Karpas-422 (cell line): Measurements from ENCODE around the gene ALKBH6. TPM values are rescaled to one million over a fixed set of nuclear protein-coding genes. Genes with fewer than 3 reads are reported as not detected.

Experiments
- DNase-seq: peaks from one replicate; pipeline ENCODE4 v3.0.0-alpha.2; 2015
- H2AFZ ChIP-seq: fragments of 200-600 bp; sonication (generic); 2 replicates; pipeline ENCODE4 v1.6.1; 2014; ENCODE audit warnings: antibody characterized with exemption, low read length, mixed read lengths
- H3K27ac ChIP-seq: fragments of 200-600 bp; sonication (generic); 2 replicates; pipeline ENCODE4 v1.5.1; 2014; ENCODE audit warnings: mild to moderate bottlenecking, low read length, moderate library complexity
- H3K27me3 ChIP-seq: fragments of 200-600 bp; sonication (generic); 2 replicates; pipeline ENCODE4 v1.6.1; 2014; ENCODE audit warnings: low read length, mixed read lengths
- H3K36me3 ChIP-seq: fragments of 200-600 bp; sonication (generic); 2 replicates; pipeline ENCODE4 v1.6.1; 2014; ENCODE audit warnings: low read length, mixed read lengths; ENCODE audit not compliant: insufficient read depth
- H3K4me1 ChIP-seq: fragments of 200-600 bp; sonication (generic); 2 replicates; pipeline ENCODE4 v1.6.1; 2014; ENCODE audit warnings: mild to moderate bottlenecking, low read length, mixed read lengths
- H3K4me2 ChIP-seq: fragments of 200-600 bp; sonication (generic); 2 replicates; pipeline ENCODE4 v1.6.1; 2014; ENCODE audit warnings: low read length, low read depth, mild to moderate bottlenecking; ENCODE audit not compliant: poor library complexity, severe bottlenecking
- H3K4me3 ChIP-seq: fragments of 200-600 bp; sonication (generic); 2 replicates; pipeline ENCODE4 v1.5.1; 2014; ENCODE audit warnings: mild to moderate bottlenecking, antibody characterized with exemption, low read length, mixed read lengths
- H3K79me2 ChIP-seq: fragments of 200-600 bp; sonication (generic); 2 replicates; pipeline ENCODE4 v1.6.1; 2014; ENCODE audit warnings: mild to moderate bottlenecking, low read length, mixed read lengths
- H3K9ac ChIP-seq: fragments of 200-600 bp; sonication (generic); 2 replicates; pipeline ENCODE4 v1.6.0; 2014; ENCODE audit warnings: low read length
- H3K9me2 ChIP-seq: fragments of 200-600 bp; sonication (generic), shearing (Covaris generic); replicated peaks from 2 replicates; pipeline ENCODE4 v1.6.0; 2014; ENCODE audit warnings: mild to moderate bottlenecking, low read length, moderate library complexity; ENCODE audit not compliant: insufficient read depth
- H3K9me3 ChIP-seq: fragments of 300-700, 200-600 bp; sonication (generic); 2 replicates; pipeline ENCODE4 v1.6.1; 2014; ENCODE audit warnings: low read length, mixed read lengths
- H4K20me1 ChIP-seq: fragments of 200-600 bp; sonication (generic); 2 replicates; pipeline ENCODE4 v1.6.1; 2014; ENCODE audit warnings: mild to moderate bottlenecking, antibody characterized with exemption, low read length, low read depth; ENCODE audit not compliant: insufficient read depth
- total RNA-seq: library from RNA; depleted of rRNA; stranded (reverse); fragments of >200 nt; shearing (Covaris generic); gene quantifications from 2 replicates; pipeline ENCODE4 v1.2.3, GENCODE V29; 2014; ENCODE audit warnings: low replicate concordance

The ALKBH6 gene
- total RNA-seq, 1 experiment from 2014 or later = 11.1 TPM

GRCh38 chr19:35993923-35994598 lies 20.0 kb downstream of the ALKBH6 start:
- peaks cover 4% of the 10 kb centered on the region; the same call in 1 of the 2 replicates for H3K36me3 ChIP-seq
- H3K27ac ChIP-seq = no peak overlapping the region
- H3K4me3 ChIP-seq = peak overlapping the region; percentile 74; the same call in 1 of the 2 replicates
- DNase-seq = no peak
- H3K4me1 ChIP-seq = peaks cover 17% of the 10 kb centered on the region
- peaks cover 12% of the 10 kb centered on the region for H4K20me1 ChIP-seq
- H3K79me2 ChIP-seq = peaks cover 35% of the 10 kb centered on the region
- no peaks in the 10 kb centered on the region; the same call in 1 of the 2 replicates for H3K27me3 ChIP-seq
- no peak overlapping the region for H2AFZ ChIP-seq
- no peaks in the 10 kb centered on the region for H3K9me3 ChIP-seq
- peak overlapping the region; percentile 98 for H3K4me2 ChIP-seq
- H3K9ac ChIP-seq = peak overlapping the region; percentile 53
- H3K9me2 ChIP-seq = no peaks in the 10 kb centered on the region

- peaks cover 4% of the 10 kb centered on the region; the same call in 1 of the 2 replicates for H3K36me3 ChIP-seq
Observed at GRCh38 chr19:35992907-35993765, 20.9 kb downstream of the ALKBH6 start.

GRCh38 chr19:35991731-35992450 lies 22.1 kb downstream of the ALKBH6 start:
- Histone ChIP-seq H3K4me3 (no peak overlapping the region), H3K27me3 (no peaks in the 10 kb centered on the region; the same call in 1 of the 2 replicates), H3K4me1 (peaks cover 25% of the 10 kb centered on the region), H4K20me1 (peaks cover 12% of the 10 kb centered on the region), H3K79me2 (peaks cover 19% of the 10 kb centered on the region), H3K27ac (no peak overlapping the region), H3K36me3 (peaks cover 4% of the 10 kb centered on the region; the same call in 1 of the 2 replicates), H3K9me3 (no peaks in the 10 kb centered on the region; the same call in 1 of the 2 replicates), H2AFZ (no peak overlapping the region), H3K9me2 (no peaks in the 10 kb centered on the region), H3K9ac (no peak overlapping the region), H3K4me2 (no peak overlapping the region)
- DNase-seq = no peak

More at GRCh38 chr19:35992907-35993765, 20.9 kb downstream of the ALKBH6 start:
- H3K27me3 ChIP-seq = no peaks in the 10 kb centered on the region; the same call in 1 of the 2 replicates
- H3K27ac ChIP-seq = no peak overlapping the region
- no peak overlapping the region for H2AFZ ChIP-seq
- H3K4me3 ChIP-seq = no peak overlapping the region
- peaks cover 28% of the 10 kb centered on the region for H3K79me2 ChIP-seq
- H4K20me1 ChIP-seq = peaks cover 12% of the 10 kb centered on the region
- no peaks in the 10 kb centered on the region for H3K9me2 ChIP-seq
- peaks cover 17% of the 10 kb centered on the region for H3K4me1 ChIP-seq
- DNase-seq = no peak
- H3K9me3 ChIP-seq = no peaks in the 10 kb centered on the region; the same call in 1 of the 2 replicates
- H3K4me2 ChIP-seq = no peak overlapping the region
- H3K9ac ChIP-seq = no peak overlapping the region

GRCh38 chr19:35990771-35991730 lies 23.0 kb downstream of the ALKBH6 start:
- Histone ChIP-seq H3K4me3 (no peak overlapping the region), H3K36me3 (no peaks in the 10 kb centered on the region), H3K9me3 (no peaks in the 10 kb centered on the region; the same call in 1 of the 2 replicates), H2AFZ (no peak overlapping the region), H3K79me2 (peaks cover 10% of the 10 kb centered on the region), H3K9ac (no peak overlapping the region), H3K27ac (no peak overlapping the region), H4K20me1 (peaks cover 4% of the 10 kb centered on the region), H3K9me2 (no peaks in the 10 kb centered on the region), H3K4me2 (no peak overlapping the region), H3K4me1 (peaks cover 16% of the 10 kb centered on the region), H3K27me3 (no peaks in the 10 kb centered on the region; the same call in 1 of the 2 replicates)
- no peak for DNase-seq

GRCh38 chr19:35990156-35990555 lies 23.9 kb downstream of the ALKBH6 start:
- peaks cover 2% of the 10 kb centered on the region for H3K79me2 ChIP-seq
- peaks cover 13% of the 10 kb centered on the region for H3K4me1 ChIP-seq
- no peak overlapping the region for H3K4me2 ChIP-seq
- H3K9me3 ChIP-seq = no peaks in the 10 kb centered on the region; the same call in 1 of the 2 replicates
- no peaks in the 10 kb centered on the region for H3K9me2 ChIP-seq
- no peaks in the 10 kb centered on the region; the same call in 1 of the 2 replicates for H3K27me3 ChIP-seq
- H2AFZ ChIP-seq = no peak overlapping the region
- H3K9ac ChIP-seq = no peak overlapping the region
- H3K27ac ChIP-seq = no peak overlapping the region
- DNase-seq = no peak
- no peaks in the 10 kb centered on the region for H4K20me1 ChIP-seq
- no peaks in the 10 kb centered on the region for H3K36me3 ChIP-seq
- no peak overlapping the region for H3K4me3 ChIP-seq

- no peaks in the 10 kb centered on the region for H3K9me2 ChIP-seq
- H3K36me3 ChIP-seq = no peaks in the 10 kb centered on the region
- no peaks in the 10 kb centered on the region; the same call in 1 of the 2 replicates for H3K27me3 ChIP-seq
- no peak for DNase-seq
- H3K9me3 ChIP-seq = no peaks in the 10 kb centered on the region; the same call in 1 of the 2 replicates
- no peak overlapping the region for H3K4me3 ChIP-seq
- H3K4me1 ChIP-seq = peaks cover 8% of the 10 kb centered on the region
- H3K27ac ChIP-seq = no peak overlapping the region
- H3K4me2 ChIP-seq = no peak overlapping the region
- no peaks in the 10 kb centered on the region for H3K79me2 ChIP-seq
- H3K9ac ChIP-seq = no peak overlapping the region
- H2AFZ ChIP-seq = no peak overlapping the region
- H4K20me1 ChIP-seq = no peaks in the 10 kb centered on the region
Observed at GRCh38 chr19:35988824-35989223, 25.2 kb downstream of the ALKBH6 start.

- DNase-seq = no peak
- Histone ChIP-seq H2AFZ (no peak overlapping the region), H3K27me3 (no peaks in the 10 kb centered on the region; the same call in 1 of the 2 replicates), H3K9me2 (no peaks in the 10 kb centered on the region), H3K4me3 (peak overlapping the region; percentile 61; the same call in 1 of the 2 replicates), H3K36me3 (no peaks in the 10 kb centered on the region), H3K4me1 (peaks cover 8% of the 10 kb centered on the region; the same call in 1 of the 2 replicates), H3K27ac (no peak overlapping the region), H4K20me1 (no peaks in the 10 kb centered on the region), H3K9me3 (no peaks in the 10 kb centered on the region; the same call in 1 of the 2 replicates), H3K4me2 (peak overlapping the region; percentile 72), H3K9ac (peak overlapping the region; percentile 61), H3K79me2 (no peaks in the 10 kb centered on the region)
Observed at GRCh38 chr19:35987571-35987896, 26.5 kb downstream of the ALKBH6 start.
